NCI-H2081 treated with DMSO at 0.1 percent for 48 hours (cell line): ENCODE measurements around the gene CRYBB3.
"Not testable (repeated sequence)": the region's sequence is repeated elsewhere in the genome, so short reads cannot be mapped to it uniquely, and the experiment has no call there.

Experiments used
- DNase-seq: peaks from one replicate; lab custom pipeline; 2025; lab: John Stamatoyannopoulos, UW

CRYBB3 gene

DNA sequence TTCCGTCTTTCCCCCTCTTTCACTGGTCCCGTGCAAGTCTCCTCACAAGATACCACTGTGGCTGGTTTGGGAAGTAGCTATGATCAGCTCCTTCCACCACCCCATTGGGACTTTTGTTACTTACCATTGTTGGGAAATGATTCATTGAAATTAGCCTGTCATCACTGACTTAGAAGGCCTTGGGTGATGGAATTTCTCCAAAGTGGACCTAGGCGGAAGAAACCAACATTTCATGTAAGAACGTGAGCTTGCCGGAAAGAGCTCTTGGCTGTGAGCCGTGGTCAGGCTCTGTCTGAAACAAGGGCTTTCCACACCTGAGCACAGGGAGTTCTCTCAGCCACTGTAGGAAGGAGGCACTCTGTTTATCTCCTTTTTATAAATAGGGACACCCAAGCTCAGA, 23.5 kb upstream of the CRYBB3 start:
- DNase-seq: no peak

- no peak for DNase-seq
Observed at GRCh38 chr22:25176799-25177198, 22.9 kb upstream of the CRYBB3 start.

- no peak for DNase-seq
Observed at GRCh38 chr22:25177226-25177625, 22.4 kb upstream of the CRYBB3 start.

GRCh38 chr22:25177895-25178294, 21.8 kb upstream of the CRYBB3 start:
- DNase-seq: no peak

GRCh38 chr22:25178348-25178747, 21.3 kb upstream of the CRYBB3 start:
- DNase-seq: not testable (repeated sequence)

DNA sequence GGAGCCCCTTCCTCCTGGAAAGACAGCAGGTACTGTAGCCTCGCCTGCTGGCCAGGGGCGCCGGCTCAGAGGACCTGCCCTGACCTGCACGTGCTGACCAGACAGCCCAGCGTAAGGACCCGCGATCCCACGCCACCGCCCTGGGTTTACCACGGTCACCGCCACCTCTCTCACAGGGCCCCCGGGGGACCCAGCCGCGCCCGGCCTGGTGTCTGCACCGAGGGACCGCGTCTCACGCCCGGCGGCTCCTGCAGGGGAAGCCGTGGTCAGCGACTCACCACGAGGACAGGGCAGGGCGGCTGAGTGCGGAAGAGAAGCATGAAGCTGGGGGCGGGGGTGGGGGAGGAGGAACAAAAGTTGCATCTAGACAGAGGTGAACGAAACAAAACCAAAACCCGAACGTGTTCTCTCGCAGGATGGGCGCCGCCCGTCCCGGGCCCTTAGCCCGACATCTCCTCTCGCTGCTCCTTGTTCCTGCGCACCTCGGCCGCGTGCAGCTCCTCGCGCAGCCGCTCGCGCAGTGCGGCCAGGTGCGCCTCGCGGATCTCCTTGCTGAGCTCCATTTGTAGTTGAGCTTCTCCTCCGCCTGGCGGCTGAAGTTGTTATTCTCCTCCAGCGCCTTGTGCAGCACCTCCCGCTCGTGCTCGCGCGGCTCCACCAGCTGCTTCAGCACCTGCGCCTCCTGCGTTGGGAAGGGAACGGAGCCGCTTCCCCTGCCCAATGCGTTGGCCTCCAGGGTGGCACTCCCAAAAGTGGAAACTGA, 20.6 kb upstream of the CRYBB3 start:
- not testable (repeated sequence) for DNase-seq

DNA sequence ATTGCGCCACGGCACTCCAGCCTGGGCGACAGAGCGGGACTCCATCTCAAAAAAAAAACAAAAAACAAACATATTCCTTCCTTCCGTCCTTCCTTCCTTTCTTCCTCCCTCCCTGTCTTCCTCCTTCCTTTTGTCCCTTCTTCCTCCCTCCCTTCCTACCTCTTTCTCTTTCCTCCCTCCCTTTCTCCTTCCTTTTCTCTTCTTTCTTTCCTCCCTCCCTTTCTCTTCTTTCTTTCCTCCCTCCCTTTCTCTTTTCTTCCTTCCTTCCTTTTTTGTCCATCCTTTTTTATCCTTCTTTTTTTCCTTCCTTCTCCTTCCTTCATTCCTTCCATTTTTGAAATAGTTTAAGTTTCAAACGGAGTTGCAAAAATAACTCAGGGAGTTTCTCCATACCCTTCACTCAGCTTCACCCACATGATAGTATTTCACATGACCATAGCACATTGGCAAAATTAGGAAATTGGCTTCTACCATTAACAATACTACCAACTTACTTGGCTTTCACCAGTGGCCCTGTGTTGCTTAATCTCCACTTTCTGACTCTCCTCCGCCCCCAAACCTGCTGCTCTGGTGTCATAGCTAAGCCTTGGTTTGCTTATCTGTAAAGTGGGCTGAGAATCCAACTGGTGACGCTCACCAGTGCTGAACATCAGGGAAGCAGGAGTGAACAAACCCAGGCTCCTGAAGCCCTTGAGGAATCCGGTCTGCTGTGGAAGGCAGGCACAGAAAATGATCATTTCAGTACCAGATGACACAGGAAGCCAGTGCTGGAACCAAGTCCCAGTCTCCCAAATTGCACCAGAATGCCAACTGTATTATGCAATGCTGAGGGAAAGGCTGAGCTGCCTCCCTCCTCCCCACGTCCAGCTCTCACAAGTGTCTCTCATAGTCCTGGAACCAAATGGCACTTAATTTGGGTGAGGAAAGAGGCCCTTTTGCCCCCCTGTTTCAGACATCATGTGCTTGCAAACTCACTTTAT, 17.2 kb upstream of the CRYBB3 start:
- no peak for DNase-seq

GRCh38 chr22:25183949-25184619, 15.6 kb upstream of the CRYBB3 start:
- DNase-seq: no peak

DNA sequence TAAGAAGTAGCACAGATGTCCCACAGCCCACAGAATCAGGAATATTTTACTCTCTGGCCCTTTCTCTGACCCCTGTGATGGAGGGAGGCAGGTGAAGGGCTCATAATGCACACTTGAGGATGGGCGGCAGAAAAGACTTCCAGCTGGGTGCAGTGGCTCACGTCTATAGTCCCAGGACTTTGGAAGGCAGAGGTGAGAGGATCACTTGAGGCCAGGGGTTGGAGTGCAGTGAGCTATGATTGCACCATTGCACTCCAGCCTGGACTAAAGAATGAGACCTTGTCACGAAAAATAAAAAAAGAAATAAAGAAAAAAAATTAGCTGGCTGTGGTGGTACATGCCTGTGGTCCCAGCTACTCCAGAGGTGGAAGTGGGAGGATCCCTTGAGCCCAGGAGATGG, 13.5 kb upstream of the CRYBB3 start:
- DNase-seq: no peak

DNA sequence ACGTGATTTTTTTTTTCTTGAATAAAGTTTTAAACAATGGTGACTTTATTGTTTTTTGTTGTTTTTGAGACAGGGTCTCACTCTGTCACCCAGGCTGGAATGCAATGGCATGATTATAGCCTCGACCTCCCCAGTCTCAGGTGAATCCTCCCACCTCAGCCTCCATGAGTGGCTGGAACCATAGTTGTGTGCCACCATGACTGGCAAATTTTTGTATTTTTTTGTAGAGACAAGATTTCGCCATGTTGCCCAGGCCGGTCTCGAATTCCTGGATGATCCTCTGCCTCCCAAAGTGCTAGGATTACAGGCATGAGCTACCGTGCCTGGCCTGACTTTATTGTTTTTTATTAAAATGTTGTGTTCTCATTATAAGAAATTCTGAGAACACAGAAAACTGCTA, 12.2 kb upstream of the CRYBB3 start:
- DNase-seq: no peak

- DNase-seq: no peak
Observed at GRCh38 chr22:25192406-25192805, 7.3 kb upstream of the CRYBB3 start.

DNA sequence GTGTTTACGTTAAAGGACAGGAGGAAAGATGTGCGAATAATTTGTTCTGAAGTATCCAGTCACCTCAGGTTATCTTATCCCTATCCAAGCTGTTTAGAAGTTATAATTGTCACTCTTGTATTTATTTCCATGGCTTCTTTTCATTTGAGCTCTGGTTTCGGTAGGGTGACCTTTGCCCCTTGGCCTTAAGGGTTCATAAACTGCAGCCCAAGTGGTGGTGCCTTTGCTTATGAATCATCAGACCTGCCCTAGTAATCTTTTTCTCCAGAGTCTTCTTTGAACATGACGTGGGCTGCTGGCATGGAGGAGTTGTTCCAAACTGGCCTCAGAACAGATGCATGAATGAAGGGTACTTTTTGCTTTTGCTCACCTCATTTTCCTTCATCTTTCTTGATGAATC, 6.5 kb upstream of the CRYBB3 start:
- no peak for DNase-seq

- DNase-seq: no peak
Observed at GRCh38 chr22:25193548-25193947, 6.1 kb upstream of the CRYBB3 start.

- DNase-seq: no peak
Observed at GRCh38 chr22:25196326-25196725, 3.3 kb upstream of the CRYBB3 start.

- no peak for DNase-seq
Observed at GRCh38 chr22:25197340-25197739, 2.3 kb upstream of the CRYBB3 start.

DNA sequence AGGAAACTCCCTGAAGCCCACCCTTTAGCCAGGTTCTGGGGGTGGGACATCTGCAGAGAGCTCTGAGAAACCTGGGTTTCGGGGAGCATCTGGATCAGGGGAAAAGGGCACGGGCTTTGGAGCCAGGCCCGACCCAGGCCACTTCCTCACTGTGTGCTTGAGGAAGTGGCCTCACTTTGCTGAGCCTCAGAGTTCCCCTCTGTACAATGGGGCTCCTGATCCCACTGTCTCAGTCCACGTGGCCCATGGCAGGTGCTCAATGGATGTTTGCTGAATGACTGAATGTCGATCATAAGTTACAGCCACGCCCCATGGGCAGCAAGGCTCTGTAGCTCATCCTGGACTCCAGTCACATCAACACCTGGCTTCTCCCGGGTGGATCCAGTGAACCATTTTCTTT, 1.3 kb downstream of the CRYBB3 start:
- no peak for DNase-seq

DNA sequence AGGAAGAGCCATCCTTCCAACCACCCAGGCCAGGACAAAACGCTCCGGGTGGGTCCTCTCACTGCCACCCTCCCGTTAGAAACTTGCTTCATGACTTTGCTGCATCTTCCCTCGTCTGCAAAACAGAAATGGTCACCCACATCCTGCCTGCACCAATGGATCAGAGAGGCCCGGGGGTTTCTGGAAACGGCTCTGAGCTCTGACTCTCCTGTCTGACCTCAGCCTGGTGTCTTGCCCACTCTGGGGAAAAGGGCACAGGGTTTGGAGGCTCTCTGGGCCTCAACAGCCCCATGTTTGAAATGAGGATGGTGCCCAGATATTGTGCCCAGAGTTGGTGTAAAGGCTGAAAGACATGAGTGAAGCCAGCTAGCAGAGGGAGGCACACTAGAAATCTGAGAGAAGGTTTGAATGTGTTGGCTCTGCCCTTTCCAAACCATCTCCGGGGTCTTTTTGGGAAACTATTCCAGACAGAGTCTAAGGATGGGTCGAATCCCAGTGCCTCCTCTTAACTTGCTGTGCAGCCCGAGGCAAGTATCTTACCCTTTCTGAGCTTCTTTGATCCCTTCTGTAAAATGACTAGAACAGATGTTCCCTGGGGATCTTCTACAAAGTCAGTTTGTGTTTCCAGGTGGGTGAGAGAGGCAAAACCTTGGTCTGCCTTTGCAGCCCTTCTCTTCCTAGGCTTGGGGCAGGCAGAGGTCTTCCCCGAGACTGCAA, 2.1 kb downstream of the CRYBB3 start:
- no peak for DNase-seq

- peak; percentile 3 for DNase-seq
Observed at GRCh38 chr22:25202290-25202921, 2.7 kb downstream of the CRYBB3 start.

DNA sequence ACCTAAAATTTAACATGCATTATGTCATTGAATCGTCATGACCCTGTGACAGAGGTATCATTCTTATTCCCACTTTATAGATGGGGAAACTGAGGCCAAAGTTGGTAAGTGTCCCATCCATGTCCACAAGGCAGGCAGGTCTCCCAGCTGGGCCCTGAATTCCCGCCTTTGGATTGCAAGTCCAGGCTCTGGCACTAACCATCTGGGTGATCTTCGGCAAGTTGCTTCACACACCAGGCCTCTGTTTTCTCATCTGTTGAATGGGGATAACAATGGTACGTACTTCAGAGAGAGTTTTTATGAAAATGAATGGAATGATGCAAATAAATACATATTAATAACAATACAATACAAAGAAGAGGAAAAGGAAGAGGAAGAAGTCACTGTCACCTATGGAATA, 3.4 kb downstream of the CRYBB3 start:
- no peak for DNase-seq

DNA sequence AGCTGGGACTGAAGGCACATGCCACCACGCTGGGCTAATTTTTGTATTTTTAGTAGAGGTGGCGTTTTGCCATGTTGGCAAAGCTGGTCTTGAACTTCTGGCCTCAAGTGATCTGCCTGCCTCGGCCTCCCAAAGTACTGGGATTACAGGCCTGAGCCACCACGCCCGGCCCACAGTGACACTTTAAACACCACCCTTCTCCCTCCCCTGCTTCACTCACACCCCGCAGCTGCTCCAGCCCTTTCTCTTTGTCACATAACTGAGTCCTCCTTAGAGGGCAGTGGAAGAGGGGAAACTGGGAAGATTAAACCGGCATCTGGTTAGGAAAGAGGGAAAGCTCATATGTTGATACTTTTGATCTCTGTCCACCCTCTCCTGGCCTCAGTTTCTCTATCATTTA, 4.9 kb downstream of the CRYBB3 start:
- not testable (repeated sequence) for DNase-seq

DNA sequence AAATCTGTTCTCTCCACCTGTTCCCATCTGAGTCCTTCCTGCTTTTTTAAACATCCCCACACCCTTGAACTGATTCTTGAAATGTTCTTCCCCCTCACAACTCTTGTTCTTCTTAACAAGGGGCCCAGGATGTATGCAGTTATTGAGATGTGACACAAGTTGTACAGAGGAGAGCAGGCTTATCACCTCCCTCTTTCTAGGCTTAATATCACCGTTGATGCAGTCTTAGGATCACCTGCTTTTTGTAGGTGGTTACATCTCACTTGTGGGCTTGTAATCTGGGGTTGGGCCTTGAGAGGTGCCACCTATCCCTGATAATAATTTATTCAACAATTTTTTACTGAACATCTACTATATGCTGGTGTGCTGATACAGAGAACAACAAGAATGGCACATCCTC, 6.2 kb downstream of the CRYBB3 start:
- DNase-seq: no peak
